Measurements from ENCODE around the gene PTBP3. TPM values are rescaled to one million over a fixed set of nuclear protein-coding genes. Genes with fewer than 3 reads are reported as not detected.
"Not testable (repeated sequence)": the region's sequence is repeated elsewhere in the genome, so short reads cannot be mapped to it uniquely, and the experiment has no call there.

PTBP3 gene
- polyA plus RNA-seq, 3 donors: 33.6 to 68.3 (median 51.4) TPM

DNA sequence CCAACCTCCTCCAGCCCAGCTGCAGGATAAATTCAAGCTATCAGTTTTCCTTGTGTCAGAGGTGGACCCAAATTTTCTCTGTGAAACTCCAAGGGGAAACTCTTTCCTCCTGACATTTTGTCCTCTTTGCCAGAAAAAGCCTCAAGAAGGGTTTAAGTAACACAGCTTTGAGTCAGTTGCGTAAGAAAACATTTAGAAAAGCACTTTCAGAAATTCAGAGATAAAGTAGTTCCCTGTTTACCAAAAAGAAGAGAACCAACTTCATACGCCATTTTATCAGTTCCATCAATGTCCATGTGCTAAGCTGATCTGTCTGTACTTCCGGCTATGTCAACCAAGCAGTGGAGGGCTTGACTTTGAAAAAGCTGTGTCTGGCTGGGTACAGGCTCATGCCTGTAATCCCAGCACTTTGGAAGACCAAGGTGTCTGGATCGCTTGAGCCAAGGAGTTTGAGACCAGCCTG lies 138.4 kb downstream of the PTBP3 start:
- Histone ChIP-seq H3K4me3 (replicated peaks in 1 of 3; ENCODE audit: low read depth in 2 of 3, low read length in 3 of 3) (no peak overlapping the region), H2AFZ (ENCODE audit: insufficient read depth, low read depth, low read length, poor library complexity, severe bottlenecking) (peak overlapping the region; percentile 21), H3K79me2 (ENCODE audit: insufficient read depth, low read length) (no peaks in the 10 kb centered on the region), H3K36me3 (replicated peaks in 1 of 2; ENCODE audit: control insufficient read depth in 1 of 2, insufficient read depth in 2 of 2, low read length in 2 of 2) (no peaks in the 10 kb centered on the region), H3K9ac (ENCODE audit: insufficient read depth, low read length, poor library complexity, severe bottlenecking) (no peak overlapping the region), H3K4me1 (ENCODE audit: control insufficient read depth in 1 of 2, insufficient read depth in 2 of 2, low read length in 2 of 2) (peaks cover 10 to 12% of the 10 kb centered on the region in 2 donors), H4K20me1 (ENCODE audit: insufficient read depth, low read length) (no peaks in the 10 kb centered on the region), H3K27ac (ENCODE audit: low read depth in 1 of 2, low read length in 2 of 2) (peak overlapping the region in 1 of 2 donors; percentile 2), H3K9me3 (replicated peaks in 1 of 2; ENCODE audit: control insufficient read depth in 1 of 2, insufficient read depth in 1 of 2, low read length in 2 of 2) (peaks cover 0 to 6% of the 10 kb centered on the region in 2 donors), H3K27me3 (ENCODE audit: control insufficient read depth in 2 of 2, insufficient read depth in 2 of 2, low read length in 2 of 2) (no peaks in the 10 kb centered on the region), H3K4me2 (replicated peaks; ENCODE audit: extremely low read depth, low read length, poor library complexity, severe bottlenecking) (no peak overlapping the region)
- DNase-seq: peak in 2 of 3 donors; percentile 14 to 18
- Mint-ChIP-seq H3K4me1 (peaks cover 13% of the 10 kb centered on the region), H3K27ac (peak overlapping the region in 5 of 7 donors; percentile 7 to 89 (median 23)), H3K36me3 (peaks cover 9 to 14% of the 10 kb centered on the region in 2 donors), H3K27me3 (ENCODE audit: low read depth in 3 of 3) (peaks cover 0 to 3% (median 2%) of the 10 kb centered on the region in 3 donors), H3K9me3 (peaks cover 0 to 14% (median 7%) of the 10 kb centered on the region in 7 donors), H3K4me3 (no peak overlapping the region)
- 69% methylated on average over 2 of the region's 4 CpGs for WGBS (ENCODE audit: insufficient coverage)
- no peak for TF ChIP-seq CTCF (IDR thresholded peaks at IDR 0.05)
- intact Hi-C loops (cut with micrococcal nuclease): no loop called here

- no peak overlapping the region for H3K4me2 ChIP-seq (replicated peaks; ENCODE audit: extremely low read depth, low read length, poor library complexity, severe bottlenecking)
Measured at GRCh38 chr9:112193572-112194288, 139.7 kb downstream of the PTBP3 start.

DNA sequence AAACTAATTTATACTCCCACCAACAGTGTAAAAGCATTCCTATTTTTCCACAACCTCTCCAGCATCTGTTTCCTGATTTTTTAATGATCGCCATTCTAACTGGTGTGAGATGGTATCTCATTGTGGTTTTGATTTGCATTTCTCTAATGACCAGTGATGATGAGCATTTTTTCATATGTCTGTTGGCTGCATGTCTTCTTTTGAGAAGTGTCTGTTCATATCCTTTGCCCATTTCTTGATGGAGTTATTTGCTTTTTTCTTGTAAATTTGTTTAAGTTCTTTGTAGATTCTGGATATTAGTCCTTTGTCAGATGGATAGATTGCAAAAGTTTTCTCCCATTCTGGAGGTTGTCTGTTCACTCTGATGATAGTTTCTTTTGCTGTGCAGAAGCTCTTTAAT lies 143.1 kb downstream of the PTBP3 start:
- peaks cover 12% of the 10 kb centered on the region for H3K4me1 Mint-ChIP-seq
- not testable (repeated sequence) for H3K27me3 Mint-ChIP-seq (ENCODE audit: low read depth in 3 of 3)
- H3K4me1 ChIP-seq (ENCODE audit: control insufficient read depth in 1 of 2, insufficient read depth in 2 of 2, low read length in 2 of 2): peaks cover 8 to 10% of the 10 kb centered on the region in 2 donors

More at GRCh38 chr9:112193572-112194288, 139.7 kb downstream of the PTBP3 start:
- H3K4me3 Mint-ChIP-seq: no peak overlapping the region
- H4K20me1 ChIP-seq (ENCODE audit: insufficient read depth, low read length): no peaks in the 10 kb centered on the region
- no peaks in the 10 kb centered on the region for H3K36me3 ChIP-seq (replicated peaks in 1 of 2; ENCODE audit: control insufficient read depth in 1 of 2, insufficient read depth in 2 of 2, low read length in 2 of 2)
- H3K36me3 Mint-ChIP-seq: peaks cover 9 to 14% of the 10 kb centered on the region in 2 donors
- no peaks in the 10 kb centered on the region for H3K79me2 ChIP-seq (ENCODE audit: insufficient read depth, low read length)
- intact Hi-C loops (cut with micrococcal nuclease): no loop called here
- H3K4me1 ChIP-seq (ENCODE audit: control insufficient read depth in 1 of 2, insufficient read depth in 2 of 2, low read length in 2 of 2): peaks cover 10 to 12% of the 10 kb centered on the region in 2 donors
- TF ChIP-seq CTCF (IDR thresholded peaks at IDR 0.05): no peak
- H3K9me3 ChIP-seq (replicated peaks in 1 of 2; ENCODE audit: control insufficient read depth in 1 of 2, insufficient read depth in 1 of 2, low read length in 2 of 2): peaks cover 0 to 6% of the 10 kb centered on the region in 2 donors
- H3K4me3 ChIP-seq (replicated peaks in 1 of 3; ENCODE audit: low read depth in 2 of 3, low read length in 3 of 3): no peak overlapping the region
- peak overlapping the region in 1 of 7 donors; percentile 80 for H3K27ac Mint-ChIP-seq
- 96% methylated on average over 4 of the region's 6 CpGs for WGBS (ENCODE audit: insufficient coverage)
- no peak overlapping the region for H3K9ac ChIP-seq (ENCODE audit: insufficient read depth, low read length, poor library complexity, severe bottlenecking)
- H2AFZ ChIP-seq (ENCODE audit: insufficient read depth, low read depth, low read length, poor library complexity, severe bottlenecking): no peak overlapping the region
- H3K27ac ChIP-seq (ENCODE audit: low read depth in 1 of 2, low read length in 2 of 2): no peak overlapping the region
- no peaks in the 10 kb centered on the region for H3K27me3 ChIP-seq (ENCODE audit: control insufficient read depth in 2 of 2, insufficient read depth in 2 of 2, low read length in 2 of 2)
- peaks cover 13% of the 10 kb centered on the region for H3K4me1 Mint-ChIP-seq
- peaks cover 0 to 3% (median 1%) of the 10 kb centered on the region in 3 donors for H3K27me3 Mint-ChIP-seq (ENCODE audit: low read depth in 3 of 3)
- peaks cover 0 to 14% (median 7%) of the 10 kb centered on the region in 7 donors for H3K9me3 Mint-ChIP-seq
- peak in 1 of 3 donors; percentile 12 for DNase-seq

More for the DNA sequence above, 143.1 kb downstream of the PTBP3 start:
- H3K36me3 ChIP-seq (replicated peaks in 1 of 2; ENCODE audit: control insufficient read depth in 1 of 2, insufficient read depth in 2 of 2, low read length in 2 of 2); DNase-seq; H3K4me3 ChIP-seq (replicated peaks in 1 of 3; ENCODE audit: low read depth in 2 of 3, low read length in 3 of 3); H3K27ac ChIP-seq (ENCODE audit: low read depth in 1 of 2, low read length in 2 of 2); H3K9ac ChIP-seq (ENCODE audit: insufficient read depth, low read length, poor library complexity, severe bottlenecking); H3K9me3 ChIP-seq (replicated peaks in 1 of 2; ENCODE audit: control insufficient read depth in 1 of 2, insufficient read depth in 1 of 2, low read length in 2 of 2); H2AFZ ChIP-seq (ENCODE audit: insufficient read depth, low read depth, low read length, poor library complexity, severe bottlenecking); intact Hi-C loops (cut with micrococcal nuclease); H4K20me1 ChIP-seq (ENCODE audit: insufficient read depth, low read length); H3K79me2 ChIP-seq (ENCODE audit: insufficient read depth, low read length); H3K4me3 Mint-ChIP-seq; H3K27me3 ChIP-seq (ENCODE audit: control insufficient read depth in 2 of 2, insufficient read depth in 2 of 2, low read length in 2 of 2); H3K4me2 ChIP-seq (replicated peaks; ENCODE audit: extremely low read depth, low read length, poor library complexity, severe bottlenecking): not testable (repeated sequence)
- Mint-ChIP-seq H3K9me3 (peaks cover 0 to 14% (median 7%) of the 10 kb centered on the region in 7 donors), H3K27ac (peak overlapping the region in 1 of 7 donors; percentile 16), H3K36me3 (peaks cover 9 to 14% of the 10 kb centered on the region in 2 donors)
- WGBS (ENCODE audit: insufficient coverage): no CpG with 5 or more reads among the region's 1 CpG

Measured in CD14-positive monocyte (primary cell).